Lower leg skin (tissue), 3 donors: ENCODE measurements around the gene LSM14B.

Experiments
- POLR2A ChIP-seq, 2 donors: fragments of 450-650 bp; IDR thresholded peaks; one replicate each; pipeline ENCODE4 v1.6.1; 2016 to 2017; ENCODE audit warnings: antibody characterized with exemption in 2 of 2, mild to moderate bottlenecking in 1 of 2, moderate library complexity in 1 of 2
- TF ChIP-seq, protein P1 (sequence below), 3 donors: fragments of 450-650 bp; IDR thresholded peaks; one replicate each; pipeline ENCODE4 v1.5.1; 2016; ENCODE audit warnings: antibody characterized with exemption in 3 of 3, mild to moderate bottlenecking in 3 of 3, moderate library complexity in 2 of 3

DNA sequence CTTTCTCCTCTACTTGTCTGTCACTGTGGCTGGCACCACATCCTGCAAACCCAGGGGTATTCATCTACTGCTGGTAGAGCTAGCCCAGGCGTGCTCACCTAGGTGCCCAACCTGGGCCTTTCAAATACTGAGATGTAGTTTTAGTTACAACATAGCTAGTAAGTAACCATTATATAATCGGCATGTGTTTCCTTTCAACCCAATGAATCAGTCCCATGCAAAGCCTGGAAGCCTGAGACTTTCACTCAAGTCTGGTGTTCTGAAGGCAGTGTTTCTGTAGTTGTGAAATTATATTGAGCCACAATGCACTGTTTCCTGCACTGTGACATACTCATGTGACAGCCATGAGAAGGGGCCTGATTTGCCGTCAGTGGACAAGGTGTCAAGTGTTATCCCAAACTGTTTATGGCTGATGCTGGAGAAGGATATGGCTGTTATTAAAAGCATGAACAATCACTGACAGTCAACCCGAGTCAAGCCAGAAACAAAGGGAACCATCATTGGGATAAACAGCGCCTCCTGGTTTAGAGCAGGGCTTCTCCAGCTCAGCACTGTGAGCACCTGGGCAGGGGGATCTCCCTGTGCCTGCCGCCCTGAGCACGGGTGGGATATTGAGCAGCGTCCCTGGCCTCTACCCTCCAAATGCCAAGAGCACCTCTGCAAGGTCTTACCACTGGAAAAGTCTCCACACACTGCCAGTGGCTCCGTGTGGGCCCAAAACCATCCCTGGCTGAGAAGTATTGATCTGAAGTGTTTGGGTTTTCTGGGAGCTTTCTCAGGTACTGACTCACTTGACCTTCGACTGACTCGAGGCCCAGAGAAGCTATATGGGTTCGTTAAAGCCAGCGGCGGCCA lies 19.3 kb downstream of the LSM14B start:
- TF ChIP-seq, protein P1, sequence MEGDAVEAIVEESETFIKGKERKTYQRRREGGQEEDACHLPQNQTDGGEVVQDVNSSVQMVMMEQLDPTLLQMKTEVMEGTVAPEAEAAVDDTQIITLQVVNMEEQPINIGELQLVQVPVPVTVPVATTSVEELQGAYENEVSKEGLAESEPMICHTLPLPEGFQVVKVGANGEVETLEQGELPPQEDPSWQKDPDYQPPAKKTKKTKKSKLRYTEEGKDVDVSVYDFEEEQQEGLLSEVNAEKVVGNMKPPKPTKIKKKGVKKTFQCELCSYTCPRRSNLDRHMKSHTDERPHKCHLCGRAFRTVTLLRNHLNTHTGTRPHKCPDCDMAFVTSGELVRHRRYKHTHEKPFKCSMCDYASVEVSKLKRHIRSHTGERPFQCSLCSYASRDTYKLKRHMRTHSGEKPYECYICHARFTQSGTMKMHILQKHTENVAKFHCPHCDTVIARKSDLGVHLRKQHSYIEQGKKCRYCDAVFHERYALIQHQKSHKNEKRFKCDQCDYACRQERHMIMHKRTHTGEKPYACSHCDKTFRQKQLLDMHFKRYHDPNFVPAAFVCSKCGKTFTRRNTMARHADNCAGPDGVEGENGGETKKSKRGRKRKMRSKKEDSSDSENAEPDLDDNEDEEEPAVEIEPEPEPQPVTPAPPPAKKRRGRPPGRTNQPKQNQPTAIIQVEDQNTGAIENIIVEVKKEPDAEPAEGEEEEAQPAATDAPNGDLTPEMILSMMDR (IDR thresholded peaks at IDR 0.05), result no peak
- no peak for TF ChIP-seq POLR2A (IDR thresholded peaks at IDR 0.05)
